Embryonic facial prominence (tissue), 1 donor: Measurements from ENCODE around the gene TAF4B.
"Not testable (repeated sequence)": the region's sequence is repeated elsewhere in the genome, so short reads cannot be mapped to it uniquely, and the experiment has no call there.

Experiments
- DNase-seq: peaks from one replicate; pipeline ENCODE4 v3.0.0-alpha.2; 2016; ENCODE audit errors: extremely low spot score

TAF4B gene, protein sequence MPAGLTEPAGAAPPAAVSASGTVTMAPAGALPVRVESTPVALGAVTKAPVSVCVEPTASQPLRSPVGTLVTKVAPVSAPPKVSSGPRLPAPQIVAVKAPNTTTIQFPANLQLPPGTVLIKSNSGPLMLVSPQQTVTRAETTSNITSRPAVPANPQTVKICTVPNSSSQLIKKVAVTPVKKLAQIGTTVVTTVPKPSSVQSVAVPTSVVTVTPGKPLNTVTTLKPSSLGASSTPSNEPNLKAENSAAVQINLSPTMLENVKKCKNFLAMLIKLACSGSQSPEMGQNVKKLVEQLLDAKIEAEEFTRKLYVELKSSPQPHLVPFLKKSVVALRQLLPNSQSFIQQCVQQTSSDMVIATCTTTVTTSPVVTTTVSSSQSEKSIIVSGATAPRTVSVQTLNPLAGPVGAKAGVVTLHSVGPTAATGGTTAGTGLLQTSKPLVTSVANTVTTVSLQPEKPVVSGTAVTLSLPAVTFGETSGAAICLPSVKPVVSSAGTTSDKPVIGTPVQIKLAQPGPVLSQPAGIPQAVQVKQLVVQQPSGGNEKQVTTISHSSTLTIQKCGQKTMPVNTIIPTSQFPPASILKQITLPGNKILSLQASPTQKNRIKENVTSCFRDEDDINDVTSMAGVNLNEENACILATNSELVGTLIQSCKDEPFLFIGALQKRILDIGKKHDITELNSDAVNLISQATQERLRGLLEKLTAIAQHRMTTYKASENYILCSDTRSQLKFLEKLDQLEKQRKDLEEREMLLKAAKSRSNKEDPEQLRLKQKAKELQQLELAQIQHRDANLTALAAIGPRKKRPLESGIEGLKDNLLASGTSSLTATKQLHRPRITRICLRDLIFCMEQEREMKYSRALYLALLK

DNA sequence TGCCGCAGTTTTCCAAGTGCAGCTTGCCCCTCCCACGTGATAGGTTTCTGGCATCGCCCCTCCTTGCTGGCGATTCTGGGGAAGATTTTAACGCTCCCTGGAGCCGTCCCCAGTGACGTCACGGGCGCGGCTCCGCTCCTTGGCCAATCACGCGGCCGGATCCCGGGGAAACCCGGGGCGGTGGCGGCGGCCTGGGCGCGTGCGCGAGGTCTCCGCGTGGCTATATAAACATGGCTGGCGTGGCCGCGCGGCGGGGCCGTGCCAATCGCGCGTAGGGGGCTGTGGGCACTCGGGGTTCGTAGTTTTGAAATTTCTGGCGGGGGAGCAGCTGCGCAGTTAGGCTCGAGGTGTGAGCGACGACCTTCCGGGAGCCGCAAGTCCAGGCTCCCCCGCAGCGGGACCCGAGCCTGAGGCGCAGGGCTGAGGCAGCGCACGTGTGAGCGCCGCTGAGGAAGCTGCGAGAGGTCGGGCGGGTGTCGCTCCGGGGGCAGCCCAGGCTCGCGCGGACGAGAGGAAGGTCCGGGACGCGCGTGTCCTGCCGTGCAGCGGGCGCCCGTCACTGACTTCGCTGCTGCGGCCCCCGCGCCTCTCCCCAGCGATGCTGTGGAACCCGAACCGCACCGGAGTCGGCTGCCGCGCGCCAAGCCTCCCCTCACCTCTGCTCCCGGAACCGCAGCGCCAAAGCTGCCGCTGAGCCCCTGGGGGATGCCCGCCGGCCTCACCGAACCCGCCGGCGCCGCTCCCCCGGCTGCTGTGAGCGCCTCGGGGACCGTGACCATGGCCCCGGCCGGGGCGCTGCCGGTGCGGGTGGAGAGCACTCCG, at the start of gene TAF4B:
Gene TAF4B (plus strand): TSS at position 217 of the 822 bp plus-strand sequence. CDS start 489 bp downstream, at position 706.
- DNase-seq = peak; percentile 87

DNA sequence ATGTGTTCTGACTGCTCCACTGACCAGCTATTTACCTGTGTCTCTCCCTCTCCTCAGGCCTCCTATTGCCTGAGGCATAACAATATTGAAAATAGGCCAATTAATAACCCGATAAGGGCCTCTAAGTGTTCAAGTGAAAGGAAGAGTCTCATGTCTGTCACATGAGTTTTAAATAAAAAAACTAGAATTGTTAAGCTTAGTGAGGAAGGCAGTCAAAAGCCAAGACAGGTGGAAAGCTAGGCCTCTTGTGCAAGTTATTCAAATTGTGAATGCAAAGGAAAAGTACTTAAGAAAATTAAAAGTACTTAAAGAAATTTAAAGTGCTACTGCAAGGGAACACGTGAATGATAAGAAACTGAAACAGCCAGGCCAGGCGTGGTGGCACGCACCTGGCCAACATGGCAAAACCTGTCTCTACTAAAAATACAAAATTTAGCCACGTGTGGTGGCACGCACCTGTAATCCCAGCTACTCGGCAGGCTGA, 44.9 kb upstream of the TAF4B start:
- DNase-seq = no peak

DNA sequence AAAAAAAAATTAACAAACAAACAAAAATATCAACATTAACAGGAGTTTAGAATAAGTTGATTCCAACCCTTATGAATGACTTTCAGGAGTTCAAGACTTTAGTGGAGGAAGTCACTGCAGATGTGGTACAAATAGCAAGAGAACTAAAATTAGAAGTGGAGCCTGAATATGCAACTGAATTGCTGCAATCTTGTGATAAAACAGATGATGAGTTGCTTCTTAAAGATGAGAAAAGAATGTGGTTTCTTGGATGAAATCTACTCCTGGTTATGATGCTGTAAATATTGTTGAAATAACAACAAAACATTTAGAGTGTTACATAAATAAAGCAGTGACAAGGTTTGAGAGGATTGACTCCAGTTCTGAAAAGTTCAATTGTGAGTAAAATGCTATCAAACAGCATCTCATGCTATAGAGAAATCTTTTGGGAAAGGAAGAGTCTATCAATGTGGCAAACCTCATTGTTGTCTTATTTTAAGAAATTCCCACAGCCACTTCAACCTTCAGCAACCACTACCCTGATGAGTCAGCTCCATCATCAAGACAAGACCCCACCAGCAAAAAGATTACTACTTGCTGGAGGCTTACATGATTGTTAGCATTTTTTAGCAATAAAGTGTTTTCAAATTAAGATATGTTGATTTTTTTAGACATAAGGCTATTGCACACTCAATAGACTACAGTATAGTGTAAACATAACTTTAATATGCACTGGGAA, 42.7 kb upstream of the TAF4B start:
- DNase-seq = no peak

DNA sequence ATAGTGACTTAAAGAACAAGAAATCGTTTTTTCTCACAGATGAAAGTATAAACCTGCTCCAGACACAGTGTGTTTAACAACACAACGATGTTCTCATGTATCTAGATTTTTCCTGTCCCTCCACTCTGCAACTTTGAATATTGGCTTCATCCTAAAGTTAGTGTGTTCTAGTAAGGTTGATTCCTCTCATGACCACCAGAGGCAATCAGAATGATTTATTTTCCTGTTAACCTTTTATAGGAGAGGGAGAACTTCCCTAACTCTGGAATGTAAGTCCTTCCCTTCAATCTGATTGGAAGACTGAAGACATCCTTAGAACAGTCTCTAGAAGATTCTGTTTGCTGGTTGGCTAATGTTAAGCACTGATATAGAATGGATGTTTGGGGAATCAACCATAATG, 41.0 kb upstream of the TAF4B start:
- no peak for DNase-seq

DNA sequence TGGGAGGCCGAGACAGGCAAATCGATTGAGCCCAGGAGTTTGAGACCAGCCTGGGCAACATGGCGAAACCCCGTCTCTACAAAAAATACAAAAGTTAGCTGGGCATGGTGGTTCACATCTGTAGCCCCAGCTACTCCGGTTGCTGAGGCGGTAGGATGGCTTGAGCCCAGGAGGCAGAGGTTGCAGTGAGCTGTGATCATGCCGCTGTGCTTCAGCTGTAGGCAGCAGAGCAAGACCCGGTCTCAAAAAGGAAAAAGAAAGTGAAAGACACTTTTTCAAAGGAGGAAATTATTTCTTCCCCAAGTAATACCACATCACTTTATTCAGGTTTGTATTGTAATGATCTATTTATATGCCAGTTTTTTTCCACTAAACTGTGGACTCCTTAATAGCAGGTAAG, 35.7 kb upstream of the TAF4B start:
- DNase-seq = no peak

DNA sequence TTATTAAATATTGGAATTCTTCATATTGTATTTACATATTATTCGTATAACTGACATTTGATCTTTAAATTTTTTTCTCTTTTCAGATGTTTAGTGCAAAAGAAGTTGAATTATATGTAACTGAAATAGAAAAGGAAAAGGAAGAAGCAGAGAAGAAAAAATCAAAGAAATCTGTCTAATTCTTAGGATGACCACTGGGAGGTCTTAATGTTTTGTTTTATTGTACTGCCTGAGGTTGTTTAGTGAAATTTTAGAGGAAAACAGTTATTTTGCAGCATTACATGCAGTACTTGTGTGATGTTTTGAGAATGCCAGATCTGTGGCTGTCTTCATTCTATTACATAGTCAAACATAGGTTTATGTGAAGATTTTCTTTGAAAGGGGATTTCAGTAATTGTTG, 34.0 kb upstream of the TAF4B start:
- no peak for DNase-seq

DNA sequence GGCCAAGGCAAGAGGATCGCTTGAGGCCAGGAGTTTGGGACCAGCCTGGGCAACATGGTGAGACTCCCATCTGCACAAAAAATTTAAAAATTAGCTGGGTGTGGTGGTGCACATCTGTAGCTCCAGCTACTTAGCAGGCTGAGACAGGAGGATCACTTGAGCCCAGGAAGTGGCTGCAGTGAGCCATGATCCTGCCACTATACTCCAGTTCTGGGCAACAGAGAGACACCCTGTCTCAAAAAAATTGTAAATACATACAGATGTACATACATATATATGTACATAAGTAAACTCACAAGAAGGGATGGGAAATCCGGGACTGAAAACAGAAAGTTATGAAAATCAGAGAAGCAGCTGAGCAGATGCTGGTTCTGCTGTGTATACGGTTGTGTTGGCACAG, 29.6 kb upstream of the TAF4B start:
- DNase-seq = no peak

DNA sequence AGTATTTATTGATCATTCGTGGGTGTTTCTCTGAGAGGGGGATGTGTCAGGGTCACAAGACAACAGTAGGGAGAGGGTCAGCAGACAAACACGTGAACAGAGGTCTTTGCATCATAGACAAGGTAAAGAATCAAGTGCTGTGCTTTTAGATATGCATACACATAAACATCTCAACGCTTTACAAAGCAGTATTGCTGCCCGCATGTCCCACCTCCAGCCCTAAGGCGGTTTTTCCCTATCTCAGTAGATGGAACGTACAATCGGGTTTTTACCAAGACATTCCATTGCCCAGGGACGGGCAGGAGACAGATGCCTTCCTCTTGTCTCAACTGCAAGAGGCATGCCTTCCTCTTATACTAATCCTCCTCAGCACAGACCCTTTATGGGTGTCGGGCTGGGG, 24.2 kb upstream of the TAF4B start:
- not testable (repeated sequence) for DNase-seq

DNA sequence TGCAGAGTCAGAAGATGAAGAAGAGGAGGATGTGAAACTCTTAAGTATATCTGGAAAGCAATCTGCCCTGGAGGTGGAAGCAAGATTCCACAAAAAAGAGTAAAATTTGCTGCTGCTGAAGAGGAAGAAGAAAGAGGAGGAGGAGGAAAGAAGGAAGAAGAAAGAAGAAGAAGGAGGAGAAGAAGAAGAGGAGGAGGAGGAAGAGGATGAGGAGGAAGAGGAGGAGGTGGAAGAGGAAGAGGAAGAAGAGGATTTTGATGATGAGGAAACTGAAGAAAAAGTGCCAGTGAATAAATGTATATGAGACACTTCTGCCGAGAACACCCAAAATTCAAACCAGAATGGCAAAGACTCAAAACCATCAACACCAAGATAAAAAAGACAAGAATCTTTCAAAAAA, 20.9 kb upstream of the TAF4B start:
- DNase-seq = no peak

DNA sequence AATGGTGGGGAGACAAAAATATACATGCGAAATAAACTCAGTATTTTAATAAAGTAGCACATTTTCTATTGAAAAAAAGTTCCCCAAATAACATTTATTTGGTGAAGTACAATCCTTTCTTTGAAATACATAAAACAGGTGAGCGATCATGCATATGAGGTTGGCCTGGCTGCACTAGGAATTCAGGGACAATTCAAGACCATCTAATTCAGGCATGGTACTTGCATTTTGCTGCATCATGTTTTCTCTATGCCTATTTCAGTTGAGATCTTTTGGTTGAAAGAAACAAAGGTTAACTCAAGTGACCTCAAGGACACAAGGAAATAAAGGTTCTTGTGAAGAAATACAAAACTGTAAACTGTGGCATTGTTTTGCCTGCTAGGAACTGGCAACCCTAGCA, 19.8 kb upstream of the TAF4B start:
- no peak for DNase-seq

DNA sequence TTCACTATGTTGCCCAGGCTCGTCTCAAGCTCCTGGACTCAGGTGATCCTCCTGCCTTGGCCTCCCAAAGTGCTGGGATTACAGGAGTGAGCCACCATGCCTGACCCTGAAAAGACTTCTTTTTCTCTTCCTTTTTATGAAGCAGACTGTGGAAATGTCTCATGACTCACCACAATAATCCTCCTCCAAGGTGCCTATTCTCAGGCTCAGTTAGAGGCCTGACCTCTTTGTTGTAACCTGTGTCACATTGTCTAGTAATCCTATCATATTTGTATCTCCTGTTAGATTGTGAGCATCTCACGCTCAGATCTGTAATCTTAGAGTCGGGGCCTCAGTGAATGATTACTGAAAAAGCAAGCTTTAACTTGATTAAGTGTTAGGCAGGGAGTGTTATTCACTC, 18.3 kb upstream of the TAF4B start:
- DNase-seq = no peak

DNA sequence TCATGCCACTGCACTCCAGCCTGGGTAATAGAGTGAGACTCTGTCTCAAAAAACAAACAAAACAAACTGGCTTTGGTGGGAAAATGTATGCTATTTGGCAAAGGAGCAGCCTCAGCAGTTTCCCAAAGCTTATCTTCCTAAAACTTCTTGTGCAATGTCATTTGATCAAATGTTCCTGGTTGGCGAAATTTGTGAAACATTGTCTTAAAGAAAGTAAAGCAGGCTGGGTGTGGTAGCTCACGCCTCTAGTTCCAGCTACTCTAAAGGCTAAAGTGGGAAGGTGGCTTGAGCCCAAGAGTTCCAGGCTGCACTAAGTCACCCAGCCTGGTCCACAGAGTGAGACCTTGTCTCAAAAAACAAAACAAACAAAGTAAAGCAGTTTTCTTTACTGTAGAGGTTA, 17.3 kb upstream of the TAF4B start:
- no peak for DNase-seq

DNA sequence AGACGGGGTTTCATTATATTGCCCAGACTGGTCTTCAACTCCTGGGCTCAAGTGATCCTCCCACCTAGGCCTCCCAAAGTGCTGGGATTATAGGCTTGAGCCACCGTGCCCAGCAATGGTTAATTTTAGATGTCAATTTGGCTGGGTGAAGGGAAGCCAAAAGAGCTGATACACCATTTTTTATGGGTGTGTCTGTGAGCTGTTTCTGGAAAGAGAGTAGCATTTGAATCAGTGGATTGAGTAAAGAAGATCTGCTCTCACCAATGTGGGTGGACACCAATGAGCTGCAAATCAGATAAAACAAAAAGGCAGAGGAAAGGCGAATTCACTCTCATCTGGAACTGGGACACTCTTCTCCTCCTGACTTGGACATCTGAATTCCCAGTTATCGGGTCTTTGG, 16.1 kb upstream of the TAF4B start:
- no peak for DNase-seq

DNA sequence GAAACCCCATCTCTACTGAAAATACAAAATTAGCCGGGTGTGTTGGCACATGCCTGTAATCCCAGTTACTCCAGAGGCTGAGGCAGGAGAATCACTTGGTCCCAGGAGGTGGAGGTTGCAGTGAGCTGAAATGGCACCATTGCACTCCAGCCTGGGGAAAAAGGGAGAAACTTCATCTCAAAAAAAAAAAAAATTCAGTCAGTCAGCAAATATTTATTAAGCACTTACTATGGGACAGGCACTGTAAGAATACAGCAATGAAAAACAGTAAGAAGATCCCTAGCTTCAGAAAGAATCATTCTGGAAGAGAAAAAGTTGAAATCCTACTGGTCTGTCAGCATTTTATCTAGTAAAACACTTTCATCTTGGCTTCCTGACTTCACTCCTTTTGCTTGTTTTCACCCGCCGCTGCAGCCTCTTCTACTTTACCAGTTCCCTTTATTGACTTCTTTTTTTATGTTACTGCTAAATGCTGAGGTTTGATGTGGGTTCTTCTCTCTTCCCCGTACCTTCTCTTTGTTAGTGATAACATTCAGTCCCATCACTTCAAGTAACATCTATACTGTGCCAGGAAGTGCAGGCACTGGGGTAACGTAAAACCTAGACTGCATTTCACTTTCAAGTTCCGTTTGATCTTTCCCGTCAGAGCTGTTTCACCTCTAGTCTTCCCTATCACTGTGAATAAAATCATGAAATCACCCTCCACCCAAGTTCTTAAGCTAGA, 10.8 kb upstream of the TAF4B start:
- no peak for DNase-seq

DNA sequence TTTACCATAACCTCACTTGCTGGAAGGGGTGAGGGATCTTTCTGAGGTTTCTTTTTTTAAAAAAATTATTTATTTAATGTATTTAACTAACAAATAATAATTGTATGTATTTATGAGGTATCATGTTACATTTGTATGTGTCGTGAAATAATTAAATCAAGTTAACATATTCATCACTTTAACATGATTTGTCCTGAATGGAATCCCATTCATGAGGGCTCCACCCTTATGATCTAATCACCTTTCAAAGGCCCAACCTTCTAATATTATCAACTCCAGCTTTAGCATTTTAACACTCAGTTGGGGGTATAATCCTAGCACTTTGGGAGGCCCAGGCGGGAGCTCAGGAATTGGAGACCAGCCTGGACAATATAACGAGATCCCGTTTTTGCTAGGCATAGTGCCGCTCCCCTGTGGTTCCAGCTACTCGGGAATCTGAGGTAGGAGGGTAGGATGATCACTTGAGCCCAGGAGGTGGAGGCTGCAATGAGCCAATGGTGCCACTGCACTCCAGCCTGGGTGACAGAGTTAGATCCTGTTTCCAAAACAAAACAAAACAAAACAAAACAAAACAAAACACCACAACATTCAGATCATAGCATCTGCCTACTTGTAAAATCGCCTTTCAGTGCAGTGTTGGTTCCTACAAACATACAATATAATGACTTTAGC, 1.1 kb upstream of the TAF4B start:
- DNase-seq = no peak

DNA sequence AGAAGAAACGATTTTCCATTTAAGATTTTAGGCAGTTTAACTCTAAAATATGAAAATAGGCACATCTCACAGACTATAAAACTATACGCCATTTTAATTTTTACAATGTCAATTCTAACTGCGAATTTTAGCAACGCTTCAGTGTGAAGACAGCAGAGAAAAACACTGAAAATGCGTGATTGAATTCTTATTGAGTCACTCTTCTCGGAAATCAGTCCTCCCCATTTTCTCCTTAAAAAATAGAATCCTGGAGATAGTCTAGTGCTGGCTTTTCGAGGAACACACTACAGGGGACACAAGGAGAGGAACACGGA, 373 bp upstream of the TAF4B start:
- no peak for DNase-seq

DNA sequence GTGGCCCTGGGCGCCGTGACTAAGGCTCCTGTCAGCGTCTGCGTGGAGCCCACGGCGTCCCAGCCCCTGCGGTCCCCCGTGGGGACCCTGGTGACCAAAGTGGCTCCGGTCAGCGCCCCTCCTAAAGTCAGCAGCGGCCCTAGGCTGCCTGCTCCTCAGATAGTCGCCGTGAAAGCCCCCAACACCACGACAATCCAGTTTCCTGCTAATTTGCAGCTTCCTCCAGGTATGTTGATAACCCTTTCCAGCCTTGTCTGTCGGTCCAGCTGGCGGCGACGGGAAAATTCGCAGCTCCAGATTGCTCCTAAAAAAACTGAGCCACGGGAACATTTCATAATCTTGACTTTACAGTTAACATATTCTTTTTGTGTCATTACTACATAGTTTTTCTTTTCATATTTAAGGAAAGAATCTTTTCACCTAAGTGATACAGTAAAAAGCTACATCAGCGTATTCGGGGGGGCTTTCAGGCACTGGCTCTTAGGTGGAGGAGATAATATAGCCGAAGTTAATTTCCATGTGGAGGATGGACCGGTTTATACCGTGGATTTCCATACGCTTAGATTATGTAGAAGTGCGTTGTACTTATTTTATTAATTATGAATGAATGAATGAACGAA, 916 bp downstream of the TAF4B start:
- DNase-seq = no peak

DNA sequence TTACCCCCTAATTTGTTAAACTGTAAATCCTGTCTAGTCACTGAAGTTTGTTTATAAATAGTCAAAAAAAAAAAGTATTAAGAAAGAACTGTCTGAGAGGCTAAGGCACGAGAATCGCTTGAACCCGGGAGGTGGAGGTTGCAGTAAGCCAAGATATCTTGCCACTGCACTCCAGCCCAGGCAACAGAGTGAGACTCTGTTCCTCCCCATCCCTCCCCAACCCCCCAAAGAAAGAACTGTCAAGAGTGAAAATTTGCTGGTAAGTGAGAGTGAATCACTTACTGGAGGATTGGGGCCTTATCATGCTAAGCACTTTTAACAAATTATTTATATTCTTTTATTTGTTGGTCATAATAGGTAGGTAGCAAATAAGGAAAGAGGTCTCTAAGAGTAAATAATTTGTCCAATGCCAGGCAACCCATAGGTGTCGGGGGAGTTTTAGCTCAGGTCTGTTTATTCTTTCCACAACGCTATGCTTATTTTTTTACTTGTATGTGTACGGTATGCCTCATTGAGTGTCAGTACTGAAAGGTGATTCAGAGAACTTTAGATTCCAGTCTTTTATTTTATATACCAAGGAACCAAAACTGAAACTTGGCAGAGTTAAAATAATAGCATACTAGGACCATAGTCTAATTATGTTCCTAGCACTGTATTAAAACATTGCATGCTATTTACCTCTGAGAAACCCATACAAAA, 2.5 kb downstream of the TAF4B start:
- DNase-seq = no peak

DNA sequence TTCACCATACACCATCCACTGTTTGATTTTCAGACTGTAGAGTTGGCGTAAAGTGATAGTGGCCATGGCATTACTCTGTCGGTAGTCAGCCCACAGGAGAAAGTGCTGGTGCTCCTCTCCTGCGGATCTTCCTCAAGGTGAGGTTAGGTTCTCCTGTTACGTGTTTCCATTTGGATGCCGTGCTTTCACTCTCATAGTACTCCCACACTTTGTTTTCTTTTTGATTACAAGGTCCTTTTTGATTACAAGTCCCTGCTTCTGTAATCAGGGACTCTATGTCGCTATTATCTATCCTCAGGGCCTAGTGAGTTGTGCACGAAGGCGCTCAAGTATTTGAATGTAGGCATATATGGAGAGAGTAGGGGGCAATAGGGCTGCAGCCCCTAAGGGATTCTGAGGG, 4.3 kb downstream of the TAF4B start:
- DNase-seq = no peak
